HepG2 (cell line): Measurements from ENCODE around the gene TCAP. TPM values are rescaled to one million over a fixed set of nuclear protein-coding genes. Genes with fewer than 3 reads are reported as not detected.

Experiments used
- ATAC-seq: fragments of 200-7000 bp; cut with Tn5 transposase; 3 replicates; pipeline ENCODE4 v1.9.1; 2020; ENCODE audit warnings: mild to moderate bottlenecking, moderate library complexity
- BruUV-seq: library from RNA; stranded (reverse); fragments of 400-500 nt; replicated peaks from 2 replicates; lab custom pipeline; 2021; lab: Mats Ljungman, UMichigan
- CTCF ChIA-PET: fragments of 300-600 bp; formaldehyde crosslinking; extraction: SDS; loops from one replicate; lab custom pipeline; 2021; ENCODE audit warnings: low total read pairs, inconsistent platforms, low intra/inter-chr PET ratio; lab: Yijun Ruan, JAX
- POLR2A ChIA-PET: fragments of 350-600 bp; sonication (Branson Sonifier 250); formaldehyde crosslinking; loops from one replicate; lab custom pipeline; 2020; ENCODE audit warnings: antibody characterized with exemption, inconsistent platforms; lab: Yijun Ruan, JAX
- DNase-seq: peaks from one replicate; pipeline ENCODE4 v3.0.0-alpha.2; 2015; ENCODE audit warnings: low spot score
- FAIRE-seq: peaks from 3 replicates; lab custom pipeline; 2011; peaks lifted over from hg19 to GRCh38; lab: Jason Lieb, UNC
- H2AFZ ChIP-seq: one replicate; pipeline ENCODE4 v1.6.1; 2011; ENCODE audit warnings: low read length, inconsistent platforms
- H3K27ac ChIP-seq: fragments of 300-600 bp; 3 replicates; pipeline ENCODE4 v1.8.0; 2011; ENCODE audit warnings: mixed run types, mild to moderate bottlenecking, mixed read lengths, low read length, inconsistent platforms; ENCODE audit not compliant: insufficient read depth; ENCODE audit errors: extremely low read length
- H3K27me3 ChIP-seq, 2 experiments: fragments of 200-600 bp in 1 of 2; 2 replicates in 1 of 2; 3 replicates in 1 of 2; pipeline versions ENCODE4 v1.6.0 to v1.8.0; 2011; ENCODE audit warnings: low read length in 2 of 2, mild to moderate bottlenecking in 2 of 2, moderate library complexity in 2 of 2, inconsistent platforms in 1 of 2; ENCODE audit not compliant: insufficient read depth in 2 of 2, control insufficient read depth in 1 of 2
- H3K36me3 ChIP-seq, 2 experiments: fragments of 200-600 bp in 1 of 2; replicated peaks in 1 of 2; 2 replicates in 1 of 2; 3 replicates in 1 of 2; pipeline versions ENCODE4 v1.5.1 to v1.8.0; 2011; ENCODE audit warnings: low read length in 2 of 2, inconsistent platforms in 1 of 2; ENCODE audit not compliant: insufficient read depth in 2 of 2, control insufficient read depth in 1 of 2
- H3K4me1 ChIP-seq: 2 replicates; pipeline ENCODE4 v1.5.1; 2012; ENCODE audit warnings: low read length, inconsistent platforms; ENCODE audit not compliant: insufficient read depth
- H3K4me2 ChIP-seq: 2 replicates; pipeline ENCODE4 v1.6.0; 2011; ENCODE audit warnings: low read depth, low read length, inconsistent platforms
- H3K4me3 ChIP-seq, 3 experiments: fragments of 200-600 bp in 1 of 3; sonication (generic), shearing (Covaris generic) in 1 of 3; replicated peaks in 1 of 3; 2 replicates each; pipeline ENCODE4 v1.5.1; 2011 to 2016; ENCODE audit warnings: low read length in 3 of 3, inconsistent platforms in 2 of 3, low read depth in 2 of 3, mild to moderate bottlenecking in 2 of 3, control low read depth in 1 of 3, mixed read lengths in 1 of 3; ENCODE audit not compliant: insufficient read depth in 1 of 3
- H3K79me2 ChIP-seq: one replicate; pipeline ENCODE4 v1.6.1; 2011; ENCODE audit warnings: low read length, inconsistent platforms; ENCODE audit not compliant: insufficient read depth
- H3K9ac ChIP-seq: 2 replicates; pipeline ENCODE4 v1.6.0; 2011; ENCODE audit warnings: mild to moderate bottlenecking, low read depth, low read length, inconsistent platforms; ENCODE audit not compliant: insufficient read depth
- H3K9me3 ChIP-seq: 2 replicates; pipeline ENCODE4 v1.5.1; 2012; ENCODE audit warnings: mild to moderate bottlenecking, low read length
- H4K20me1 ChIP-seq: 2 replicates; pipeline ENCODE4 v1.6.0; 2011; ENCODE audit warnings: inconsistent platforms, mild to moderate bottlenecking, low read length, moderate library complexity; ENCODE audit not compliant: insufficient read depth
- PBX2 ChIP-seq: IDR thresholded peaks from 2 replicates; pipeline ENCODE4 v1.6.1; 2016; ENCODE audit warnings: control low read depth
- PLSCR1 ChIP-seq: sonication (generic); formaldehyde crosslinking; IDR thresholded peaks from 2 replicates; pipeline ENCODE4 v1.5.0; 2020; ENCODE audit warnings: missing genetic modification reagents, mild to moderate bottlenecking, borderline replicate concordance
- REPIN1 ChIP-seq: sonication (generic); formaldehyde crosslinking; IDR thresholded peaks from 2 replicates; pipeline ENCODE4 v1.8.0; 2022; ENCODE audit warnings: missing genetic modification reagents, low read depth, mild to moderate bottlenecking, borderline replicate concordance
- SMAD3 ChIP-seq: sonication (generic); formaldehyde crosslinking; IDR thresholded peaks from 2 replicates; pipeline ENCODE4 v1.4.0; 2020; ENCODE audit warnings: missing genetic modification reagents
- SRY ChIP-seq: sonication (generic); formaldehyde crosslinking; IDR thresholded peaks from 2 replicates; pipeline ENCODE4 v1.8.0; 2022; ENCODE audit warnings: mild to moderate bottlenecking, missing genetic modification reagents
- TBX2 ChIP-seq: sonication (generic); formaldehyde crosslinking; IDR thresholded peaks from 2 replicates; pipeline ENCODE4 v1.5.0; 2020; ENCODE audit warnings: missing genetic modification reagents, mild to moderate bottlenecking, borderline replicate concordance
- ZFAT ChIP-seq: sonication (generic); formaldehyde crosslinking; conservative IDR thresholded peaks from 2 replicates; pipeline ENCODE4 v1.8.1; 2023; ENCODE audit warnings: missing genetic modification reagents, inconsistent platforms
- ZNF331 ChIP-seq: sonication (generic); formaldehyde crosslinking; IDR thresholded peaks from 2 replicates; pipeline ENCODE4 v1.4.0; 2020; ENCODE audit warnings: missing genetic modification reagents
- ZNF652 ChIP-seq: IDR thresholded peaks from 2 replicates; pipeline ENCODE4 v1.6.1; 2016; ENCODE audit warnings: low read depth, borderline replicate concordance
- ZNF788 ChIP-seq: sonication (generic); formaldehyde crosslinking; IDR thresholded peaks from 2 replicates; pipeline ENCODE4 v1.5.0; 2020; ENCODE audit warnings: mild to moderate bottlenecking, missing genetic modification reagents, borderline replicate concordance
- WGBS: methylation state at CpG from one replicate; pipeline ENCODE4 v1.1.6; 2017; ENCODE audit warnings: low lambda C conversion rate; 5-methylcytosine and 5-hydroxymethylcytosine counted together
- in situ Hi-C: cut with HindIII; loops from 2 replicates; pipeline ENCODE4 v1.10.0; 2017; ENCODE audit warnings: low pct_unique_long_range_greater_than_20kb; ENCODE audit not compliant: extremely low pct_ligation_motif_present
- intact Hi-C: fragments of 100-400 bp; cut with micrococcal nuclease; formaldehyde crosslinking; loops from one replicate; pipeline ENCODE4 v1.10.0; 2022; ENCODE audit not compliant: unreplicated experiment
- polyA plus RNA-seq, 8 experiments: library from polyadenylated mRNA; depleted of rRNA in 3 of 8; stranded (reverse) in 7 of 8; unstranded in 1 of 8; fragments of >200 nt; fragmentation: Illumina TruSeq in 4 of 8; extraction: Trizol in 4 of 8; gene quantifications; 2 replicates each; pipeline versions ENCODE4 v1.2.1 to v1.2.3, GENCODE V29; 2011 to 2016; ENCODE audit warnings: low read depth in 4 of 8, missing spikeins in 1 of 8, mixed read lengths in 1 of 8; ENCODE audit not compliant: insufficient read depth in 1 of 8
- total RNA-seq, 5 experiments: library from RNA; depleted of rRNA; stranded (reverse); fragments of >200 nt; fragmentation: Illumina TruSeq; extraction: Trizol; gene quantifications; 2 replicates each; pipeline ENCODE4 v1.2.3, GENCODE V29; 2016; ENCODE audit warnings: low read depth in 1 of 5
- TF ChIP-seq, protein P1 (sequence below): sonication (generic); formaldehyde crosslinking; IDR thresholded peaks from 2 replicates; pipeline ENCODE4 v1.9.0; 2021; ENCODE audit warnings: mild to moderate bottlenecking, missing genetic modification reagents
- TF ChIP-seq, protein P2 (sequence below): sonication (generic); IDR thresholded peaks from 2 replicates; pipeline ENCODE4 v1.6.1; 2016; ENCODE audit warnings: low read depth, borderline replicate concordance

The TCAP gene
- total and polyA plus RNA-seq, 2 of the 13 experiments (the other 11 are each of a cell fraction or from before 2014, with no cell fraction given): 0.24 to 0.65 TPM

DNA sequence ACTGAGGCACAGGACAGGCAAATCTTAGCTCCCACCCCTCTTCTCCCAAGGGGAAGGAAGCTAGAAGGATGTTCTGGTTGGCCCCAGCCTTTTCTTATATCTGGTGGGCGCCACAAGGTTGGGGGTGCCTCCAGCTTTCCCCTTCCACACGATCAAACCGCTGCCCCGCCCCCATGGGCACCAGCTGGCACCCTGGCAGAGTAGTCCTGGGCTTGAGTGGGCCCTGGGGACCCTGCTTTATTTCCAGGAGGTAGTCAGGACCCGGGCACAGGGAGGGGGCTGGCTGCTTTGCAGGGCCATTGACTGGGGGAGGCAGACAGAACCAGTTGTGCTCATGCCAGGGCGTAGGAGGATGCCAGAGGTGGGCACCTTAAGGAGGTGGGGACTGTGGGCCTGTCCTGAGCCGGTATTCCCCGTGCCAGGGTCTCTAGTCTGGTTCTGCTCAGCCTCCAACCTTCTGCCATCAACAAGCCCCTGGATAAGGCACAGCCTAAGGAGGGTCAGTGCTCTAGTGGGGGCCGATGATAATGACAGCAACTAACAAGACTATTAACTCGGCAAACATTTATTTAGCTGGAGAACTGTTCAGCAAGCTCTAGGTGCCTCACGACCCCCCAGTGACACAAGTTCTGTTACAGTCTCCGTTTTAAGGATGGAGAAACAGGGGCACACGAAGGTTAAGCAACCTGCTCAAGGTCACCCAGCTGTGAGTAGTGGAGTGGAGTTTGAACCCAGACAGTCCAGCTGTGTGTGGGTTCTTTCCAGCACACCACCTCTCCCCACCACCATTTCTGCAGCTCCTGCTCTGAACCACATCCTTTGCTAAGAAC, 46.0 kb upstream of the TCAP start:
- H4K20me1 ChIP-seq: no peaks in the 10 kb centered on the region
- H3K79me2 ChIP-seq: no peaks in the 10 kb centered on the region
- ChIA-PET CTCF (interaction anchor here (1.2 to 4.7 kb wide), 2 partner anchors 52 to 135 kb away, joined by 6 to 136 read pairs; partner anchors contain the start of gene PNMT), POLR2A (interaction anchor here (0.6 to 1.5 kb wide), 5 partner anchors 18 to 136 kb away, joined by 3 to 5 read pairs (median 5); no protein-coding TSS in a partner anchor)
- H3K27me3 ChIP-seq: peaks cover 5 to 54% of the 10 kb centered on the region in 2 experiments
- no peak overlapping the region for H3K27ac ChIP-seq
- H3K4me2 ChIP-seq: peak overlapping the region; percentile 92
- H3K4me1 ChIP-seq: peaks cover 34% of the 10 kb centered on the region
- peak overlapping the region in 1 of 3 experiments; percentile 65; a peak in 1 of 6 replicates for H3K4me3 ChIP-seq
- peak; percentile 29 for DNase-seq
- WGBS: 21% methylated on average over 12 of the region's 13 CpGs
- no peak overlapping the region for H2AFZ ChIP-seq
- no peaks in the 10 kb centered on the region for H3K9me3 ChIP-seq
- in situ Hi-C loops (no loop called here), intact Hi-C loops (no loop called here)
- ATAC-seq: no peak
- no TSS peak for BruUV-seq
- FAIRE-seq: no peak
- no peaks in the 10 kb centered on the region for H3K36me3 ChIP-seq
- no peak overlapping the region for H3K9ac ChIP-seq
- TF ChIP-seq ZNF331 (CRISPR knock-in tag) (0 out of 2 replicates have a peak, but pooled peaks have one; percentile 12), SMAD3 (no peak), ZNF652 (no peak), PLSCR1 (CRISPR knock-in tag) (no peak), PBX2 (no peak), ZNF788 (CRISPR knock-in tag) (0 out of 2 replicates have a peak, but pooled peaks have one; percentile 16), SRY (CRISPR knock-in tag) (no peak), REPIN1 (CRISPR knock-in tag) (0 out of 2 replicates have a peak, but pooled peaks have one; percentile 21), TBX2 (CRISPR knock-in tag) (0 out of 2 replicates have a peak, but pooled peaks have one; percentile 22), ZFAT (CRISPR knock-in tag) (no peak)
- TF ChIP-seq, protein P1, sequence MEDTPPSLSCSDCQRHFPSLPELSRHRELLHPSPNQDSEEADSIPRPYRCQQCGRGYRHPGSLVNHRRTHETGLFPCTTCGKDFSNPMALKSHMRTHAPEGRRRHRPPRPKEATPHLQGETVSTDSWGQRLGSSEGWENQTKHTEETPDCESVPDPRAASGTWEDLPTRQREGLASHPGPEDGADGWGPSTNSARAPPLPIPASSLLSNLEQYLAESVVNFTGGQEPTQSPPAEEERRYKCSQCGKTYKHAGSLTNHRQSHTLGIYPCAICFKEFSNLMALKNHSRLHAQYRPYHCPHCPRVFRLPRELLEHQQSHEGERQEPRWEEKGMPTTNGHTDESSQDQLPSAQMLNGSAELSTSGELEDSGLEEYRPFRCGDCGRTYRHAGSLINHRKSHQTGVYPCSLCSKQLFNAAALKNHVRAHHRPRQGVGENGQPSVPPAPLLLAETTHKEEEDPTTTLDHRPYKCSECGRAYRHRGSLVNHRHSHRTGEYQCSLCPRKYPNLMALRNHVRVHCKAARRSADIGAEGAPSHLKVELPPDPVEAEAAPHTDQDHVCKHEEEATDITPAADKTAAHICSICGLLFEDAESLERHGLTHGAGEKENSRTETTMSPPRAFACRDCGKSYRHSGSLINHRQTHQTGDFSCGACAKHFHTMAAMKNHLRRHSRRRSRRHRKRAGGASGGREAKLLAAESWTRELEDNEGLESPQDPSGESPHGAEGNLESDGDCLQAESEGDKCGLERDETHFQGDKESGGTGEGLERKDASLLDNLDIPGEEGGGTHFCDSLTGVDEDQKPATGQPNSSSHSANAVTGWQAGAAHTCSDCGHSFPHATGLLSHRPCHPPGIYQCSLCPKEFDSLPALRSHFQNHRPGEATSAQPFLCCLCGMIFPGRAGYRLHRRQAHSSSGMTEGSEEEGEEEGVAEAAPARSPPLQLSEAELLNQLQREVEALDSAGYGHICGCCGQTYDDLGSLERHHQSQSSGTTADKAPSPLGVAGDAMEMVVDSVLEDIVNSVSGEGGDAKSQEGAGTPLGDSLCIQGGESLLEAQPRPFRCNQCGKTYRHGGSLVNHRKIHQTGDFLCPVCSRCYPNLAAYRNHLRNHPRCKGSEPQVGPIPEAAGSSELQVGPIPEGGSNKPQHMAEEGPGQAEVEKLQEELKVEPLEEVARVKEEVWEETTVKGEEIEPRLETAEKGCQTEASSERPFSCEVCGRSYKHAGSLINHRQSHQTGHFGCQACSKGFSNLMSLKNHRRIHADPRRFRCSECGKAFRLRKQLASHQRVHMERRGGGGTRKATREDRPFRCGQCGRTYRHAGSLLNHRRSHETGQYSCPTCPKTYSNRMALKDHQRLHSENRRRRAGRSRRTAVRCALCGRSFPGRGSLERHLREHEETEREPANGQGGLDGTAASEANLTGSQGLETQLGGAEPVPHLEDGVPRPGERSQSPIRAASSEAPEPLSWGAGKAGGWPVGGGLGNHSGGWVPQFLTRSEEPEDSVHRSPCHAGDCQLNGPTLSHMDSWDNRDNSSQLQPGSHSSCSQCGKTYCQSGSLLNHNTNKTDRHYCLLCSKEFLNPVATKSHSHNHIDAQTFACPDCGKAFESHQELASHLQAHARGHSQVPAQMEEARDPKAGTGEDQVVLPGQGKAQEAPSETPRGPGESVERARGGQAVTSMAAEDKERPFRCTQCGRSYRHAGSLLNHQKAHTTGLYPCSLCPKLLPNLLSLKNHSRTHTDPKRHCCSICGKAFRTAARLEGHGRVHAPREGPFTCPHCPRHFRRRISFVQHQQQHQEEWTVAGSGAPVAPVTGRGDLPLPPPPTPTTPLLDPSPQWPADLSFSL (CRISPR knock-in tag): no peak
- TF ChIP-seq, protein P2, sequence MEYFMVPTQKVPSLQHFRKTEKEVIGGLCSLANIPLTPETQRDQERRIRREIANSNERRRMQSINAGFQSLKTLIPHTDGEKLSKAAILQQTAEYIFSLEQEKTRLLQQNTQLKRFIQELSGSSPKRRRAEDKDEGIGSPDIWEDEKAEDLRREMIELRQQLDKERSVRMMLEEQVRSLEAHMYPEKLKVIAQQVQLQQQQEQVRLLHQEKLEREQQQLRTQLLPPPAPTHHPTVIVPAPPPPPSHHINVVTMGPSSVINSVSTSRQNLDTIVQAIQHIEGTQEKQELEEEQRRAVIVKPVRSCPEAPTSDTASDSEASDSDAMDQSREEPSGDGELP: peak; percentile 78
